ENCODE results near the gene CRIP1. TPM values are rescaled to one million over a fixed set of nuclear protein-coding genes. Genes with fewer than 3 reads are reported as not detected.

CRIP1 gene
- total RNA-seq, 1 donor from 2014 or later, result 112 TPM

DNA sequence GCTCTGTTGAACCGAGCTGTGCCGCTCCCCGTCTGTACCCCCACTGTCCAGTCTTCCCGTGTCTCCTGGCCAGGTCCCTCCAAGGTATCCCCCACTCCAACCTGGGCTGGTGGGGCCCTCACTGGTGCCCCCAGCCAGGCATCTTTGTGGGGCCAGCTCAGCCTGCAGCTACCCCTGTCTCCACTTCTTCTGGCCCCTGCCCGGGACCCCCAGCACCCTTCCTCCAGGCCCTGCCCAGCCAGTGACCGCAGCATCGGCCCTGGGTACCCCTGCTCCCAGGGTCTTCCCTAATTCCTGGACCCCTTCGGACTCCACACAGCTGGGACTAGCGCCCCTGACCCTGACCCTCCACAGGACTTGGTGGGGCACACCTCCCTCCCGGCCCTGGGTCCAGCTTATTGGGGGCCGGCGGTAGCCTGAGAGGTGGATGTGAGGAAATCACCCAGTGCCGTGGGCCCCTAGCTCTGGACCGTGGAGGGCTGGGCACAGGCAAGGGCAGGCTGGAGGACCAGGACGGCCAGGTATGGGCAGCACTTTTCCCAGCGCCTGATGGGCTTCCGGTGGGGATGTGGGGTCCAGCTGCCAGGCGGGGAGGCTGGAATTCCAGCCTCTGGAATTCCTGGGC, 4.1 kb upstream of the CRIP1 start:
- intact Hi-C loops (cut with micrococcal nuclease), result no loop called here
- CTCF ChIA-PET, result interaction anchor here (1.4 kb wide), 1 partner anchor 79 kb away, joined by 3 read pairs; no protein-coding TSS in a partner anchor
- DNase-seq, result no peak

DNA sequence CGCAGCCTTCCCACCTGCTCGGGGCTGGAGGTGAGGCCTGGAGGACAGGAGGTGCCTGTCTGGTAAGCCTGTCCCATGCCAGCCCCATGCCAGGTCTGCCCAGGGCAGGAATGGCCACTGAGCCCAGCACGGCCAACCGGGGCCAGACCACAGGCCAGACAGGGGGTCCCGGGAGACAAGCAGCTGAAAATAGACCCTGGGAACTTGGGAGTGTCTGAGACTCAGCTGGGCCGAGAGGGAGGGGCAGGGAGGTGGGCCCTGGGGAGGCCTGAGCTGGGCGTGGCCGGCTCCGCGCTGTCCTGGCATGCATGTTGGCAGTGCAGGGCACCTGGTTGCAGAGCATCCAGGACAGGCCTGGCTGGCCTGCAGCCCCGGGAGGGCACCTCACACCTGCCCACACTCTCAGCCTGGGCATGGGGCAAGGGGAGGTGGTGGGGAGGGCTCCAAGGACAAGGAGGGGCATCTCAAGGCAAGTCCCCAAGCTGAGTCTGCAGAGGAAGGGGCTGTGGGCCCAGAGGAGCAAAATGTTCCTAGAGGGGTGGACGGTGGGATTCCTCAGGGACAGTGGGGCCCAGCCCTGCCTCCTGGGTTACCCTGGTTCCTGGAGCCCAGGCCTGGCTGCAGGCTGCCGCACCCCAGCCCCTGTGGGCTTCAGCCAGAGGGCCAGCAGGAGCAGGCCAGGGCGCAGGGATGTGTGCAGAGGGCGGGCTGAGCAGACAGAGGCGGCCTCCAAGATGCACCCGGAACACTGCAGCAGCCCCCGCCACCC, 3.2 kb upstream of the CRIP1 start:
- CTCF ChIA-PET, result no interaction called here
- TF ChIP-seq, protein P1, sequence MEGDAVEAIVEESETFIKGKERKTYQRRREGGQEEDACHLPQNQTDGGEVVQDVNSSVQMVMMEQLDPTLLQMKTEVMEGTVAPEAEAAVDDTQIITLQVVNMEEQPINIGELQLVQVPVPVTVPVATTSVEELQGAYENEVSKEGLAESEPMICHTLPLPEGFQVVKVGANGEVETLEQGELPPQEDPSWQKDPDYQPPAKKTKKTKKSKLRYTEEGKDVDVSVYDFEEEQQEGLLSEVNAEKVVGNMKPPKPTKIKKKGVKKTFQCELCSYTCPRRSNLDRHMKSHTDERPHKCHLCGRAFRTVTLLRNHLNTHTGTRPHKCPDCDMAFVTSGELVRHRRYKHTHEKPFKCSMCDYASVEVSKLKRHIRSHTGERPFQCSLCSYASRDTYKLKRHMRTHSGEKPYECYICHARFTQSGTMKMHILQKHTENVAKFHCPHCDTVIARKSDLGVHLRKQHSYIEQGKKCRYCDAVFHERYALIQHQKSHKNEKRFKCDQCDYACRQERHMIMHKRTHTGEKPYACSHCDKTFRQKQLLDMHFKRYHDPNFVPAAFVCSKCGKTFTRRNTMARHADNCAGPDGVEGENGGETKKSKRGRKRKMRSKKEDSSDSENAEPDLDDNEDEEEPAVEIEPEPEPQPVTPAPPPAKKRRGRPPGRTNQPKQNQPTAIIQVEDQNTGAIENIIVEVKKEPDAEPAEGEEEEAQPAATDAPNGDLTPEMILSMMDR (IDR thresholded peaks at IDR 0.05), result no peak
- intact Hi-C loops (cut with micrococcal nuclease), result no loop called here
- DNase-seq (no peak), ATAC-seq (ENCODE audit: low read depth) (no peak)
- Mint-ChIP-seq H3K27me3 (no peaks in the 10 kb centered on the region), H3K36me3 (ENCODE audit: low read depth) (no peaks in the 10 kb centered on the region), H3K27ac (peak overlapping the region; percentile 59), H3K4me1 (peaks cover 74% of the 10 kb centered on the region), H3K9me3 (no peaks in the 10 kb centered on the region), H3K4me3 (no peak overlapping the region)
- POLR2A ChIA-PET, result interaction anchor here (0.6 kb wide), 1 partner anchor 145 kb away, joined by 3 read pairs; no protein-coding TSS in a partner anchor

More for the DNA sequence above, 4.1 kb upstream of the CRIP1 start:
- peak overlapping the region; percentile 66 for H3K4me3 Mint-ChIP-seq
- no peaks in the 10 kb centered on the region for H3K27me3 Mint-ChIP-seq
- H3K4me1 Mint-ChIP-seq, result peaks cover 67% of the 10 kb centered on the region
- POLR2A ChIA-PET, result no interaction called here
- no peaks in the 10 kb centered on the region for H3K9me3 Mint-ChIP-seq
- TF ChIP-seq, protein P1 (IDR thresholded peaks at IDR 0.05), result no peak
- peak overlapping the region; percentile 94 for H3K27ac Mint-ChIP-seq
- H3K36me3 Mint-ChIP-seq (ENCODE audit: low read depth), result no peaks in the 10 kb centered on the region
- ATAC-seq (ENCODE audit: low read depth), result no peak

DNA sequence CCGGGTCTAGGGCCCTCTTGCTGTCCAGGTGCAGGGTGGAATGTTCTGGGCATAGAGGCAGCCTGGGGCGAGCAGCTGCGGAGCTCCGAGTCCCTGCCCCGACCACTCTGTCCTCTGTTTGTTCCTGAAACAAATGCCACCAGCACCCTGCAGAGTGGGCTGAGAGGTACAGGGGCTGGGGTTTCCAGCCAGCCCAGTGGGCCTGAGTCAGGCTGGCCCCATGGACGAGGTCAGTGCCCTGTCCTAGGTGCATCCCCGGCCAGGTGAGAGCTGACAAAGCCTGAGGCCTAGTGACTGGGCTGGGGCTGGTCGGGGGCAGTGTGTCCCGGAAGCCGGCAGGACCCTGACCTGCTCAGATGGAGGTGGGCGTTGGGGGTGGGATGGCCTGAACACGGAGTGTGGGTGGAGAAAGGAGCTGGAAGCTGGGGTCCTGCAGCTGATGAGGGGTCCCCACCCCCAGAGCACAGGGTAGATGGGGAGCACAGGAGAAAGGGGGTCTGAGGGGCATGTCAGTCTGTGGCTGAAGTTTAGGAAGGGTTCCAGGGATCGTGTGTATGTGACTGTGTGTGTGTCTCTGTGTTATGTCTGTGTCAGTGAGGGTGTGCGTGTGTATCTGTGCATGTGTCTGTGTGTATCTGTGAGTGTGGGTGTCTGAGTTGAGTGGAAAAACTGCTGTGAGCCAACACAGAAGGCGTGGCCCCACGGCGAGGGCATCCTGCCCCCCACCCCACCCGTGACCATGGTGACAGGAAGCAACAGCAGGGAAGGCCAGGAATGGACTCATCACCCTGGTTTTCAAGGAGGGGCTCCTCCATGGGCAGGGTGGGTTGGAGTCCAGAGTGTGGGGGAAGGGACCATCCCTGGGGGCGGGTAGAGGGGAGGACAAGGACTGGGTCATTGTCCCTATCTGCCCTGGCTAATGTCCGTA, 2.4 kb upstream of the CRIP1 start:
- peak overlapping the region; percentile 42 for H3K4me3 Mint-ChIP-seq
- no peaks in the 10 kb centered on the region for H3K36me3 Mint-ChIP-seq (ENCODE audit: low read depth)
- intact Hi-C loops (cut with micrococcal nuclease), result no loop called here
- ATAC-seq (ENCODE audit: low read depth) (no peak), DNase-seq (no peak)
- no peaks in the 10 kb centered on the region for H3K9me3 Mint-ChIP-seq
- ChIA-PET CTCF (no interaction called here), POLR2A (interaction anchor here (0.6 kb wide), 1 partner anchor 144 kb away, joined by 3 read pairs; no protein-coding TSS in a partner anchor)
- H3K4me1 Mint-ChIP-seq, result peaks cover 78% of the 10 kb centered on the region
- no peaks in the 10 kb centered on the region for H3K27me3 Mint-ChIP-seq
- H3K27ac Mint-ChIP-seq, result peak overlapping the region; percentile 67
- TF ChIP-seq, protein P1 (IDR thresholded peaks at IDR 0.05), result no peak

DNA sequence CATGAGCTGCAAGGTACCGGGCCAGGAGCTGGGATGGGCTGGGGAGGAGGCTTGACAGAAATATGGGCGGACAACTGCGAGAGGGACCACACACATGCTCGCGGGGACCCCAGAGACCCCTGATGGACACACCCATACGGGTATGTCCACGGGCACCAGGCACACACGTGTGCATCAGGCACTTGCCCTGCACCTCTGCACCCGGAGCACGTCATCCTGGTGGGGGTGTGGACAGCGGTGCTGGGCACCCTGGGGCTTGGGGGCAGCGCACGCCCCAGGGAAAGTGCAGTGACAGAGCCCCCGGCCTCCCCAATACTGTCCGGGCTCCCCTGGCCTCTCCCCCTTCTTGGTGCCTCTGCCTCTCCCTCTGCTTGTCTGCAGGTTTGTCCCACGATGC, 1.7 kb upstream of the CRIP1 start:
- Mint-ChIP-seq H3K4me1 (peaks cover 76% of the 10 kb centered on the region), H3K36me3 (ENCODE audit: low read depth) (no peaks in the 10 kb centered on the region), H3K4me3 (no peak overlapping the region), H3K27me3 (no peaks in the 10 kb centered on the region), H3K27ac (peak overlapping the region; percentile 81), H3K9me3 (no peaks in the 10 kb centered on the region)
- ChIA-PET CTCF (no interaction called here), POLR2A (no interaction called here)
- intact Hi-C loops (cut with micrococcal nuclease), result no loop called here
- TF ChIP-seq, protein P1 (IDR thresholded peaks at IDR 0.05), result no peak
- DNase-seq (no peak), ATAC-seq (ENCODE audit: low read depth) (no peak)
